ENCODE results near the gene RNF14.
"Not testable (repeated sequence)": the region's sequence is repeated elsewhere in the genome, so short reads cannot be mapped to it uniquely, and the experiment has no call there.

The RNF14 gene

GRCh38 chr5:142033632-142034567, 65.0 kb downstream of the RNF14 start:
- not testable (repeated sequence) for H3K36me3 ChIP-seq (ENCODE audit: insufficient read depth, low read length); H2AFZ ChIP-seq (ENCODE audit: low read length, unreplicated experiment)

DNA sequence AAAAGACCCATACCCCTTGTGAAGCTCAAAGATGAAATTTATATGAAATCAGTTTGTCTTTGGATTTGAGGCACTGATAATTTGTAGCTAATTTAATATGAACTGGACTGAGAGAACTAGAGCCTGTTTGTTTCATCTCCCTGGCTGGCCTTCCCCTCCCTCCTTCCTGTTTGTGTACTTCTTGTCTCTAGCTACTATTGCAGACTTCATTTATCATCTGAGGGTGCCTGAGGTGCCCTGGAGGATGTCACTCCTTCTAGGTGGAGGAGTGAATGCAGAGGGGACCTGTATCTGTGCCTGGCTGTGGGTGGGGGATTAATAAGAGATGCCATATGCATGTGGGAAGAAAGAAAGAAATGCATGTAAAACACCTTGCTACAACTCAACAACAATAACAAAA, 66.1 kb downstream of the RNF14 start:
- no peaks in the 10 kb centered on the region for H3K36me3 ChIP-seq (ENCODE audit: insufficient read depth, low read length)
- no peaks in the 10 kb centered on the region; the same call in 1 of the 2 replicates for H3K27me3 ChIP-seq (ENCODE audit: insufficient read depth, low read length)
- H3K27ac ChIP-seq (ENCODE audit: low read depth, low read length) = no peak overlapping the region
- H3K4me1 ChIP-seq (ENCODE audit: control insufficient read depth, insufficient read depth, low read length, unreplicated experiment) = no peaks in the 10 kb centered on the region
- H3K79me2 ChIP-seq (ENCODE audit: control insufficient read depth, insufficient read depth, low read length, unreplicated experiment) = no peaks in the 10 kb centered on the region
- H3K4me3 ChIP-seq (ENCODE audit: low read depth, low read length) = no peak overlapping the region
- no peak overlapping the region for H2AFZ ChIP-seq (ENCODE audit: low read length, unreplicated experiment)

More at GRCh38 chr5:142033632-142034567, 65.0 kb downstream of the RNF14 start:
- H3K79me2 ChIP-seq (ENCODE audit: control insufficient read depth, insufficient read depth, low read length, unreplicated experiment); H3K4me3 ChIP-seq (ENCODE audit: low read depth, low read length); H3K4me1 ChIP-seq (ENCODE audit: control insufficient read depth, insufficient read depth, low read length, unreplicated experiment); H3K27ac ChIP-seq (ENCODE audit: low read depth, low read length); H3K27me3 ChIP-seq (ENCODE audit: insufficient read depth, low read length): not testable (repeated sequence)

- no peak overlapping the region for H3K4me3 ChIP-seq (ENCODE audit: low read depth, low read length)
- H3K4me1 ChIP-seq (ENCODE audit: control insufficient read depth, insufficient read depth, low read length, unreplicated experiment) = no peaks in the 10 kb centered on the region
- H3K27me3 ChIP-seq (ENCODE audit: insufficient read depth, low read length) = no peaks in the 10 kb centered on the region
- H3K27ac ChIP-seq (ENCODE audit: low read depth, low read length) = no peak overlapping the region
- no peaks in the 10 kb centered on the region for H3K36me3 ChIP-seq (ENCODE audit: insufficient read depth, low read length)
- H2AFZ ChIP-seq (ENCODE audit: low read length, unreplicated experiment) = no peak overlapping the region
- no peaks in the 10 kb centered on the region for H3K79me2 ChIP-seq (ENCODE audit: control insufficient read depth, insufficient read depth, low read length, unreplicated experiment)
Measured at GRCh38 chr5:142036918-142037317, 68.0 kb downstream of the RNF14 start.

- not testable (repeated sequence) for H3K4me1 ChIP-seq (ENCODE audit: control insufficient read depth, insufficient read depth, low read length, unreplicated experiment); H3K36me3 ChIP-seq (ENCODE audit: insufficient read depth, low read length); H3K27ac ChIP-seq (ENCODE audit: low read depth, low read length); H3K79me2 ChIP-seq (ENCODE audit: control insufficient read depth, insufficient read depth, low read length, unreplicated experiment); H2AFZ ChIP-seq (ENCODE audit: low read length, unreplicated experiment); H3K27me3 ChIP-seq (ENCODE audit: insufficient read depth, low read length); H3K4me3 ChIP-seq (ENCODE audit: low read depth, low read length)
Measured at GRCh38 chr5:142037599-142037998, 68.7 kb downstream of the RNF14 start.

DNA sequence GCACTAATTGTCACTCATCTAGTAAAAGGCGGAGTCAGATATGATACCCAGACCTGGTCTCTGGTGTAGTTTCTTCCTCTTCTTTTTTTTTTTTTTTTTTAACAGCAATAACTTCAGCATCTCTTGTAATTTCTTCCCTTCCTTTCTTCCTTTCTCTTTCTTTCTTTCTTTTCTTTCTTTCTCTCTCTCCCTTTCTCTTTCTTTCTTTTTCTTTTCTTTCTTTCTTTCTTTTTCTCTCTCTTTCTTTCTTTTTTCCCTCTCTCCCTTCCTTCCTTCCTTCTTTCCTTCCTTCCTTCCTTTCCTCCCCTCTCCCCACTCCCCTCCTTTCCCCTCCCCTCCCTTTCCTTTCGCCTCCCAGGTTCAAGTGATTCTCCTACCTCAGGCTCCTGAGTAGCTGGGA, 69.8 kb downstream of the RNF14 start:
- H3K36me3 ChIP-seq (ENCODE audit: insufficient read depth, low read length) = no peaks in the 10 kb centered on the region
- H3K79me2 ChIP-seq (ENCODE audit: control insufficient read depth, insufficient read depth, low read length, unreplicated experiment) = no peaks in the 10 kb centered on the region
- no peak overlapping the region for H3K27ac ChIP-seq (ENCODE audit: low read depth, low read length)
- H3K4me1 ChIP-seq (ENCODE audit: control insufficient read depth, insufficient read depth, low read length, unreplicated experiment) = no peaks in the 10 kb centered on the region
- no peak overlapping the region for H2AFZ ChIP-seq (ENCODE audit: low read length, unreplicated experiment)
- no peak overlapping the region for H3K4me3 ChIP-seq (ENCODE audit: low read depth, low read length)
- H3K27me3 ChIP-seq (ENCODE audit: insufficient read depth, low read length) = no peaks in the 10 kb centered on the region

Data from ACC112 (cell line).